Daoy (cell line): ENCODE results near the gene PSME3. TPM values are rescaled to one million over a fixed set of nuclear protein-coding genes. Genes with fewer than 3 reads are reported as not detected.

Experiments
- DNase-seq: peaks from one replicate; pipeline ENCODE4 v3.0.0-alpha.2; 2015; ENCODE audit warnings: low read depth
- total RNA-seq: library from RNA; depleted of rRNA; stranded (reverse); fragments of >200 nt; shearing (Covaris generic); gene quantifications from 2 replicates; pipeline ENCODE4 v1.2.3, GENCODE V29; 2014; rRNA removed

The PSME3 gene
- total RNA-seq: 118 and 159 TPM in 2 replicates

- peak; percentile 93 for DNase-seq
Measured at GRCh38 chr17:42832934-42833766, at the start of gene PSME3. TSS of gene PSME3 (plus strand) at chr17:42833397. CDS start at chr17:42833632, 235 bp downstream.

- no peak for DNase-seq
Measured at GRCh38 chr17:42783791-42784138, 49.4 kb upstream of the PSME3 start.

- no peak for DNase-seq
Measured at GRCh38 chr17:42784409-42784808, 48.8 kb upstream of the PSME3 start.

- DNase-seq: no peak
Measured at GRCh38 chr17:42784811-42785592, 48.2 kb upstream of the PSME3 start.

GRCh38 chr17:42787266-42787665 lies 45.9 kb upstream of the PSME3 start:
- DNase-seq: no peak

GRCh38 chr17:42791948-42792347 lies 41.2 kb upstream of the PSME3 start:
- no peak for DNase-seq

- no peak for DNase-seq
Measured at GRCh38 chr17:42792545-42792944, 40.7 kb upstream of the PSME3 start.

- no peak for DNase-seq
Measured at GRCh38 chr17:42795061-42795460, 38.1 kb upstream of the PSME3 start.

- no peak for DNase-seq
Measured at GRCh38 chr17:42795465-42795864, 37.7 kb upstream of the PSME3 start.

- no peak for DNase-seq
Measured at GRCh38 chr17:42796066-42796758, 37.0 kb upstream of the PSME3 start.

GRCh38 chr17:42797067-42798007 lies 35.9 kb upstream of the PSME3 start:
- DNase-seq: no peak

- DNase-seq: no peak
Measured at GRCh38 chr17:42798011-42798382, 35.2 kb upstream of the PSME3 start.

- DNase-seq: peak; percentile 86
Measured at GRCh38 chr17:42798383-42799380, 34.5 kb upstream of the PSME3 start, which contains the start of the genes CNTD1 and COA3. TSS of gene CNTD1 (plus strand) at chr17:42798861. CDS start at chr17:42799068, 207 bp downstream. TSS of gene COA3 (minus strand) at chr17:42798704. CDS start at chr17:42798681, 23 bp downstream.

- no peak for DNase-seq
Measured at GRCh38 chr17:42803074-42803883, 29.9 kb upstream of the PSME3 start.

GRCh38 chr17:42804918-42805367 lies 28.3 kb upstream of the PSME3 start:
- no peak for DNase-seq

GRCh38 chr17:42806249-42806648 lies 26.9 kb upstream of the PSME3 start:
- no peak for DNase-seq

GRCh38 chr17:42809250-42809649 lies 23.9 kb upstream of the PSME3 start:
- DNase-seq: no peak

- DNase-seq: peak; percentile 84
Measured at GRCh38 chr17:42814633-42815399, 18.4 kb upstream of the PSME3 start.
